Endothelial cell of umbilical vein (primary cell): Measurements from ENCODE around the gene PXN. TPM values are rescaled to one million over a fixed set of nuclear protein-coding genes. Genes with fewer than 3 reads are reported as not detected.

ENCODE experiments used
- BruUV-seq: library from RNA; stranded (reverse); fragments of 400-500 nt; replicated peaks from 2 replicates; lab custom pipeline; 2021; lab: Mats Ljungman, UMichigan
- CTCF ChIA-PET: fragments of 300-600, 350-600 bp; sonication (Branson Sonifier 250); formaldehyde crosslinking; loops from one replicate; lab custom pipeline; 2021; ENCODE audit warnings: antibody characterized with exemption, inconsistent platforms; lab: Charles Lee
- POLR2A ChIA-PET: fragments of 300-600, 350-600 bp; sonication (Branson Sonifier 250); formaldehyde crosslinking; loops from one replicate; lab custom pipeline; 2021; ENCODE audit warnings: antibody characterized with exemption, inconsistent platforms; lab: Charles Lee
- DNase-seq: peaks from one replicate; pipeline ENCODE4 v3.0.0-alpha.2; 2011; ENCODE audit warnings: low read depth, low spot score
- FAIRE-seq: peaks from 2 replicates; lab custom pipeline; 2011; peaks lifted over from hg19 to GRCh38; lab: Jason Lieb, UNC
- H2AFZ ChIP-seq: 2 replicates; pipeline ENCODE4 v1.6.0; 2012; ENCODE audit warnings: low read depth, low read length, control low read depth, inconsistent platforms
- H3K27ac ChIP-seq: 2 replicates; pipeline ENCODE4 v1.5.1; 2011; ENCODE audit warnings: low read depth, mild to moderate bottlenecking, control low read depth, low read length, moderate library complexity; ENCODE audit not compliant: insufficient read depth
- H3K27me3 ChIP-seq, 2 experiments: 2 replicates each; pipeline versions ENCODE4 v1.6.0 to v1.6.1; 2011; ENCODE audit warnings: low read length in 2 of 2, mixed read lengths in 1 of 2; ENCODE audit not compliant: control insufficient read depth in 2 of 2, insufficient read depth in 2 of 2
- H3K36me3 ChIP-seq, 2 experiments: 2 replicates in 1 of 2; 3 replicates in 1 of 2; pipeline ENCODE4 v1.5.1; 2011; ENCODE audit warnings: low read length in 2 of 2, mild to moderate bottlenecking in 1 of 2, moderate library complexity in 1 of 2; ENCODE audit not compliant: control insufficient read depth in 2 of 2, insufficient read depth in 2 of 2; ENCODE audit errors: extremely low read depth in 1 of 2
- H3K4me1 ChIP-seq: 3 replicates; pipeline ENCODE4 v1.5.1; 2011; ENCODE audit warnings: mild to moderate bottlenecking, low read length; ENCODE audit not compliant: control insufficient read depth, insufficient read depth; ENCODE audit errors: extremely low read depth
- H3K4me2 ChIP-seq: 2 replicates; pipeline ENCODE4 v1.6.1; 2011; ENCODE audit warnings: low read length, control low read depth, mixed read lengths; ENCODE audit not compliant: insufficient read depth
- H3K4me3 ChIP-seq, 3 experiments: fragments of 200-600 bp in 1 of 3; sonication (generic), shearing (Covaris generic) in 1 of 3; replicated peaks in 1 of 3; 2 replicates each; pipeline ENCODE4 v1.5.1; 2011 to 2016; ENCODE audit warnings: control low read depth in 3 of 3, low read length in 3 of 3, mild to moderate bottlenecking in 2 of 3, inconsistent platforms in 1 of 3, low read depth in 1 of 3, moderate library complexity in 1 of 3; ENCODE audit not compliant: insufficient read depth in 1 of 3
- H3K79me2 ChIP-seq: 2 replicates; pipeline ENCODE4 v1.6.0; 2012; ENCODE audit warnings: low read length, inconsistent platforms; ENCODE audit not compliant: control insufficient read depth, insufficient read depth
- H3K9ac ChIP-seq: replicated peaks from 2 replicates; pipeline ENCODE3; 2011; ENCODE audit warnings: low read length, control low read depth; ENCODE audit not compliant: insufficient read depth; ENCODE audit errors: extremely low read depth
- H3K9me1 ChIP-seq: replicated peaks from 3 replicates; pipeline ENCODE4 v1.6.0; 2011; ENCODE audit warnings: mild to moderate bottlenecking, low read length; ENCODE audit not compliant: control insufficient read depth, insufficient read depth; ENCODE audit errors: extremely low read depth
- H3K9me3 ChIP-seq: replicated peaks from 2 replicates; pipeline ENCODE4 v1.5.1; 2012; ENCODE audit warnings: low read length, inconsistent platforms; ENCODE audit not compliant: control insufficient read depth, insufficient read depth
- H4K20me1 ChIP-seq: replicated peaks from 2 replicates; pipeline ENCODE3; 2011; ENCODE audit warnings: mild to moderate bottlenecking, low read length; ENCODE audit not compliant: control insufficient read depth, insufficient read depth; ENCODE audit errors: extremely low read depth
- EZH2 ChIP-seq: IDR thresholded peaks from 2 replicates; pipeline ENCODE4 v1.6.1; 2012; ENCODE audit warnings: borderline replicate concordance, low read depth, mild to moderate bottlenecking, moderate library complexity, low read length, inconsistent platforms; ENCODE audit not compliant: severe bottlenecking
- FOS ChIP-seq: IDR thresholded peaks from 2 replicates; pipeline ENCODE4 v1.6.1; 2011; ENCODE audit warnings: mild to moderate bottlenecking, low read length, moderate library complexity, borderline replicate concordance; ENCODE audit not compliant: insufficient read depth
- GATA2 ChIP-seq: IDR thresholded peaks from 2 replicates; pipeline ENCODE4 v1.7.0; 2011; ENCODE audit warnings: low read depth, mild to moderate bottlenecking, moderate library complexity, mixed read lengths, low read length; ENCODE audit not compliant: insufficient read length, insufficient read depth
- JUN ChIP-seq: IDR thresholded peaks from 2 replicates; pipeline ENCODE4 v1.6.1; 2011; ENCODE audit warnings: borderline replicate concordance, low read depth; ENCODE audit not compliant: insufficient read length, insufficient read depth
- MYC ChIP-seq: IDR thresholded peaks from one replicate; pipeline ENCODE4 v1.6.1; 2011; ENCODE audit warnings: mild to moderate bottlenecking, low read depth, low read length
- POLR2A ChIP-seq: IDR thresholded peaks from 2 replicates; pipeline ENCODE4 v1.6.1; 2012; ENCODE audit warnings: low read depth, mild to moderate bottlenecking, control low read depth, low read length
- POLR2AphosphoS5 ChIP-seq: IDR thresholded peaks from 2 replicates; pipeline ENCODE4 v1.6.1; 2012; ENCODE audit warnings: low read depth, mild to moderate bottlenecking, control low read depth, low read length, moderate library complexity; ENCODE audit not compliant: insufficient read depth
- dilution Hi-C: fragments of 300-500 bp; cut with MboI; formaldehyde crosslinking; loops from one replicate; pipeline ENCODE4 v1.15.0; 2019; ENCODE audit warnings: low sequenced_read_pairs; ENCODE audit not compliant: extremely low pct_ligation_motif_present
- intact Hi-C: fragments of 100-400 bp; cut with micrococcal nuclease; formaldehyde crosslinking; loops from one replicate; pipeline ENCODE4 v1.10.0; 2022
- polyA plus RNA-seq, 4 experiments: library from polyadenylated mRNA; depleted of rRNA in 3 of 4; stranded (reverse) in 3 of 4; unstranded in 1 of 4; fragments of >200 nt; gene quantifications; 2 replicates each; pipeline versions ENCODE4 v1.2.1 to v1.2.3, GENCODE V29; 2011 to 2012; ENCODE audit warnings: missing spikeins in 1 of 4
- total RNA-seq: library from RNA; stranded (reverse); gene quantifications from 2 replicates; pipeline ENCODE4 v1.2.3, GENCODE V29; 2021
- TF ChIP-seq, protein P1 (sequence below): IDR thresholded peaks from 2 replicates; pipeline ENCODE4 v1.6.1; 2011; ENCODE audit not compliant: insufficient read depth, insufficient read length
- TF ChIP-seq, protein P2 (sequence below), 2 donors: IDR thresholded peaks; 1 replicate in 1 of 2; 2 replicates in 1 of 2; pipeline ENCODE4 v1.5.1; 2011; ENCODE audit warnings: low read length in 2 of 2, mild to moderate bottlenecking in 2 of 2, moderate library complexity in 2 of 2, control low read depth in 1 of 2, inconsistent platforms in 1 of 2, low read depth in 1 of 2; ENCODE audit not compliant: insufficient read depth in 1 of 2; ENCODE audit errors: extremely low read depth in 1 of 2

PXN gene
- total and polyA plus RNA-seq, 2 donors (not counting 3 experiments of a cell fraction or from before 2014, with no cell fraction given): 132 to 258 TPM

DNA sequence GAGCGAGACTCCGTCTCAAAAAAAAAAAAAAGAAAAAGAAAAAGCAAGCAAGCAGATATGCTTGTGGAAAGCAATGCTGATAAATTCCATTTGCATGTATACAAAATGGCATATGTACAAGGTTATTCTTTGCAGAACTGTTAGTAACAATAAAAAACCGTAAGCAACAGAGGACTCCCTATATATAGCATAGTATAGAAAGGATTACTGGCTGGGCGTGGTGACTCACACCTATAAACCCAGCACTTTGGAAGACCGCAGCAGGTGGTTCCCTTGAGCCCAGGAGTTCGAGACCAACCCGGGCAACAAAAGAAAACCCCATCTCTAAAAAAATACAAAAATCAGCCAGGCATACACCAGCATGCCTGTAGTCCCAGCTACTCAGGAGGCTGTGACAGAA, 84.6 kb downstream of the PXN start:
- intact Hi-C loops: no loop called here
- H3K27ac ChIP-seq: no peak overlapping the region
- no peaks in the 10 kb centered on the region for H4K20me1 ChIP-seq
- POLR2A ChIA-PET: no interaction called here
- no peak overlapping the region for H3K4me3 ChIP-seq
- no peak for DNase-seq
- H3K4me2 ChIP-seq: no peak overlapping the region
- no peaks in the 10 kb centered on the region for H3K27me3 ChIP-seq
- no peak overlapping the region for H2AFZ ChIP-seq
- H3K9ac ChIP-seq: no peak overlapping the region
- dilution Hi-C loops: no loop called here
- no TSS peak for BruUV-seq
- no peaks in the 10 kb centered on the region for H3K9me1 ChIP-seq
- FAIRE-seq: no peak
- CTCF ChIA-PET: no interaction called here
- H3K36me3 ChIP-seq: peaks cover 15 to 39% of the 10 kb centered on the region in 2 experiments
- H3K4me1 ChIP-seq: no peaks in the 10 kb centered on the region
- peaks cover 7% of the 10 kb centered on the region for H3K79me2 ChIP-seq
- TF ChIP-seq, protein P1, sequence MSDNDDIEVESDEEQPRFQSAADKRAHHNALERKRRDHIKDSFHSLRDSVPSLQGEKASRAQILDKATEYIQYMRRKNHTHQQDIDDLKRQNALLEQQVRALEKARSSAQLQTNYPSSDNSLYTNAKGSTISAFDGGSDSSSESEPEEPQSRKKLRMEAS: no peak
- no peak for TF ChIP-seq POLR2A
- TF ChIP-seq MYC: no peak
- no peak for TF ChIP-seq EZH2
- TF ChIP-seq JUN: no peak
- TF ChIP-seq POLR2AphosphoS5: no peak
- TF ChIP-seq, protein P2, sequence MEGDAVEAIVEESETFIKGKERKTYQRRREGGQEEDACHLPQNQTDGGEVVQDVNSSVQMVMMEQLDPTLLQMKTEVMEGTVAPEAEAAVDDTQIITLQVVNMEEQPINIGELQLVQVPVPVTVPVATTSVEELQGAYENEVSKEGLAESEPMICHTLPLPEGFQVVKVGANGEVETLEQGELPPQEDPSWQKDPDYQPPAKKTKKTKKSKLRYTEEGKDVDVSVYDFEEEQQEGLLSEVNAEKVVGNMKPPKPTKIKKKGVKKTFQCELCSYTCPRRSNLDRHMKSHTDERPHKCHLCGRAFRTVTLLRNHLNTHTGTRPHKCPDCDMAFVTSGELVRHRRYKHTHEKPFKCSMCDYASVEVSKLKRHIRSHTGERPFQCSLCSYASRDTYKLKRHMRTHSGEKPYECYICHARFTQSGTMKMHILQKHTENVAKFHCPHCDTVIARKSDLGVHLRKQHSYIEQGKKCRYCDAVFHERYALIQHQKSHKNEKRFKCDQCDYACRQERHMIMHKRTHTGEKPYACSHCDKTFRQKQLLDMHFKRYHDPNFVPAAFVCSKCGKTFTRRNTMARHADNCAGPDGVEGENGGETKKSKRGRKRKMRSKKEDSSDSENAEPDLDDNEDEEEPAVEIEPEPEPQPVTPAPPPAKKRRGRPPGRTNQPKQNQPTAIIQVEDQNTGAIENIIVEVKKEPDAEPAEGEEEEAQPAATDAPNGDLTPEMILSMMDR (IDR thresholded peaks at IDR 0.05; ENCODE audit: extremely low read depth in 1 of 2, insufficient read depth in 1 of 2, low read depth in 1 of 2, low read length in 2 of 2): no peak
- TF ChIP-seq GATA2: no peak
- TF ChIP-seq FOS: no peak
- H3K9me3 ChIP-seq: no peaks in the 10 kb centered on the region
